Measurements from ENCODE around the gene PLAU.
"Not testable (repeated sequence)": the region's sequence is repeated elsewhere in the genome, so short reads cannot be mapped to it uniquely, and the experiment has no call there.

DNA sequence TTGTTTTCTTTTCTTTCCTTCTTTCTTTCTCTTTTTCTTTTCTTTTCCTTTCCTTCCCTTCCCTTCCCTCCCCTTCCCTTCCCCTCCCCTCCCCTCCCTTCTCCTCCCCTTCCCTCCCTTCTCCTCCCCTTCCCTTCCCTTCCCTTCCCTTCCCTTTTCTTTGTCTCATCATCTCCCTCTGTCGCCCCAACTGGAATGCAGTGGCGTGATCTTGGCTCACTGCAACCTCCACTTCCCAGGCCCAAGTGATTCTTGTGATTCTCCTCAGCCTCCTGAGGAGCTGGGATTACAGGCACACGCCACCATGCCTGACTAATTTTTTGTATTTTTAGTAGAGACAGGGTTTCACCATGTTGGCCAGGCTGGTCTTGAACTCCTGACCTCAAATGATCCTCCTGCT is 21.5 kb upstream of the PLAU start:
- not testable (repeated sequence) for TF ChIP-seq CTCF (IDR thresholded peaks at IDR 0.05; ENCODE audit: low read depth, low read length); EZH2phosphoT487 (IDR thresholded peaks at IDR 0.05; ENCODE audit: low read depth)
